Vagina (tissue), 2 donors: ENCODE results near the gene CEP162.
"Not testable (repeated sequence)": the region's sequence is repeated elsewhere in the genome, so short reads cannot be mapped to it uniquely, and the experiment has no call there.

Experiments used
- POLR2A ChIP-seq, 2 donors: fragments of 450-650 bp; IDR thresholded peaks; one replicate each; pipeline ENCODE4 v1.6.1; 2017; ENCODE audit warnings: antibody characterized with exemption in 2 of 2, mild to moderate bottlenecking in 2 of 2, moderate library complexity in 2 of 2
- POLR2AphosphoS5 ChIP-seq, 2 donors: sonication (generic); formaldehyde crosslinking; IDR thresholded peaks; one replicate each; pipeline ENCODE4 v1.9.0; 2017; ENCODE audit warnings: antibody characterized with exemption in 2 of 2, mild to moderate bottlenecking in 2 of 2, low read depth in 1 of 2; ENCODE audit not compliant: insufficient read depth in 1 of 2
- TF ChIP-seq, protein P1 (sequence below), 3 experiments: fragments of 450-650 bp in 2 of 3; fragments of 200-600 bp in 1 of 3; sonication (generic) in 1 of 3; IDR thresholded peaks; one replicate each; pipeline ENCODE4 v1.5.1; 2017 to 2019; ENCODE audit warnings: antibody characterized with exemption in 3 of 3, mild to moderate bottlenecking in 2 of 3, moderate library complexity in 2 of 3

DNA sequence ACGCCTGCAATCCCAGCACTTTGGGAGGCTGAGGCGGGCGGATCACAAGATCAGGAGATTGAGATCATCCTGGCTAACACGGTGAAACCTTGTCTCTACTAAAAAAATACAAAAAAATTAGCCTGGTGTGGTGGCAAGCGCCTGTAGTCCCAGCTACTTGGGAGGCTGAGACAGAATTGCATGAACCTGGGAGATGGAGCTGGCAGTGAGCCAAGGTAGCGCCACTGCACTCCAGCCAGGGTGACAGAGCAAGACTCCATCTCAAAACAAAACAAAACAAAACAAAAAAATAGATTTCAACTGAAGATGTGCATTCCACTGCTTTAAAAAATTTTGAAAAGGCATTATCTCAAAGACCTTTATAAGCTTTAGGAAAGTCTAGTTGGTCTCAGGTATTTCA is 27.5 kb downstream of the CEP162 start:
- TF ChIP-seq, protein P1, sequence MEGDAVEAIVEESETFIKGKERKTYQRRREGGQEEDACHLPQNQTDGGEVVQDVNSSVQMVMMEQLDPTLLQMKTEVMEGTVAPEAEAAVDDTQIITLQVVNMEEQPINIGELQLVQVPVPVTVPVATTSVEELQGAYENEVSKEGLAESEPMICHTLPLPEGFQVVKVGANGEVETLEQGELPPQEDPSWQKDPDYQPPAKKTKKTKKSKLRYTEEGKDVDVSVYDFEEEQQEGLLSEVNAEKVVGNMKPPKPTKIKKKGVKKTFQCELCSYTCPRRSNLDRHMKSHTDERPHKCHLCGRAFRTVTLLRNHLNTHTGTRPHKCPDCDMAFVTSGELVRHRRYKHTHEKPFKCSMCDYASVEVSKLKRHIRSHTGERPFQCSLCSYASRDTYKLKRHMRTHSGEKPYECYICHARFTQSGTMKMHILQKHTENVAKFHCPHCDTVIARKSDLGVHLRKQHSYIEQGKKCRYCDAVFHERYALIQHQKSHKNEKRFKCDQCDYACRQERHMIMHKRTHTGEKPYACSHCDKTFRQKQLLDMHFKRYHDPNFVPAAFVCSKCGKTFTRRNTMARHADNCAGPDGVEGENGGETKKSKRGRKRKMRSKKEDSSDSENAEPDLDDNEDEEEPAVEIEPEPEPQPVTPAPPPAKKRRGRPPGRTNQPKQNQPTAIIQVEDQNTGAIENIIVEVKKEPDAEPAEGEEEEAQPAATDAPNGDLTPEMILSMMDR (IDR thresholded peaks at IDR 0.05), result not testable (repeated sequence)
- TF ChIP-seq POLR2A (IDR thresholded peaks at IDR 0.05); POLR2AphosphoS5 (IDR thresholded peaks at IDR 0.05; ENCODE audit: insufficient read depth in 1 of 2, low read depth in 1 of 2): not testable (repeated sequence)
